Neural progenitor cell (in vitro differentiated cells): ENCODE measurements around the gene CCT2.

ENCODE experiments used
- CTCF ChIP-seq: fragments of 200-600 bp; sonication (generic); IDR thresholded peaks from 2 replicates; pipeline ENCODE4 v1.5.1; 2017; ENCODE audit warnings: antibody characterized with exemption, mild to moderate bottlenecking
- EZH2 ChIP-seq: fragments of 200-600 bp; sonication (generic); IDR thresholded peaks from 2 replicates; pipeline ENCODE4 v1.6.1; 2017; ENCODE audit warnings: antibody characterized with exemption, mild to moderate bottlenecking, moderate library complexity
- EZH2phosphoT487 ChIP-seq: fragments of 200-600 bp; sonication (generic); IDR thresholded peaks from 2 replicates; pipeline ENCODE4 v1.6.1; 2017; ENCODE audit warnings: antibody characterized with exemption

- no peak for TF ChIP-seq CTCF
- TF ChIP-seq EZH2phosphoT487 = no peak
- TF ChIP-seq EZH2 = no peak
Observed at GRCh38 chr12:69545081-69545480, 40.2 kb upstream of the CCT2 start.
